ENCODE measurements around the gene SYNPO.
A peak's percentile ranks its signal among the peaks of the same experiment; 100 is the strongest.

Gene SYNPO

GRCh38 chr5:150622157-150622556, 18.3 kb upstream of the SYNPO start:
- no peak for DNase-seq (ENCODE audit: low read depth)
- no peak for TF ChIP-seq CTCF (IDR thresholded peaks at IDR 0.05; ENCODE audit: control insufficient read depth, insufficient read depth, low read depth, low read length, missing control alignments)

DNA sequence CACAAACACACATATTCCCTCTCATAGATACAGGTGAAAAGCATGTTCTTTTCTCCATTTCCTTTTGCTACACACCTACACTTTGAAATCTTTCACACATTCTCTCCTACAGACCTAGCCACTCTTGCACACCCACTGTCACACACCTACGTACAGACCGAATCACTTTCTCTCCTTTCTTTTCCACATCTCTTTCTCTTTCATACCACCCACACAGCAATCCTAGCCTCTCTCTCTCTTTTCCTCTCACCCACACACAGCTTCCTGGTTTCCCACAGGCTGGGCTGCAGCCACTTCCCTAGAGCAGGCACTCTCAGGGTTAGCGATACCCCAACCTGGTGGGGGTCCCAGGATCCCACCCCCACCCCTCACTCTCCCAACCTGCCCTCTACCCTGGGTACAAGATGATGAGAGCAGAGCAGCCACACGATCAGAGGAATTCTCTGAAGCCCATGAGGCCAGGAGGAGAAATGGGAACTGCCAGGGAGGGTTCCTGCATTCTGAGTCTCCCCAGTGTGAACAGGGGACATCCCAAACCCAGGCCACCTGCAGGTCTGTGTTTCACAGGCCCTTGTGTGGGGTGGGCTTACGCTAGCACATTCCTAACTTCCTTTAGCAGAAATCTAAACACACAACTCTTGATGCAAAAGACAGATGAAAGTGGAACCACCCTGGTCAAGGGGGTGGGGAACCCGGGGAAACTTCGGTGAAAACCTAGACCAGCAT, 17.1 kb upstream of the SYNPO start:
- no peak for TF ChIP-seq CTCF (IDR thresholded peaks at IDR 0.05; ENCODE audit: control insufficient read depth, insufficient read depth, low read depth, low read length, missing control alignments)
- no peak overlapping the region for H3K4me3 ChIP-seq (ENCODE audit: control insufficient read depth, low read depth, low read length)
- DNase-seq (ENCODE audit: low read depth), result no peak

More at GRCh38 chr5:150622157-150622556, 18.3 kb upstream of the SYNPO start:
- H3K4me3 ChIP-seq (ENCODE audit: control insufficient read depth, low read depth, low read length), result no peak overlapping the region

DNA sequence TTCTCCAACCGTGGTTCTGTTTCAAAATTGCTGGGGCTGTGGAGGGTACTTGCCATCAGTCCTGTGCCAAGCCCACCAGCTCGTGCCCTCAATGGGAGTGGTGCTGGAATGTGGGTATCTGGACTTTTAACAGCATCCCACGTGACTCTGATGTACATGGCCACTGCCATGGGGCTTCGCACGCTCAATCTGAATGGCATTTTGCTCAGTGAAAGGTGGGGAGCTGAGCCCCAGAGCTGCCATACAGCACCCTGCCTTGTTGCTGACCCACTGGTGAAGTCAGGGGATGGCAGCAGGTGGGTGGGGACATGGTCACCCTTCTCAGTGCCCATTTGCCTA, 16.6 kb upstream of the SYNPO start:
- no peak for DNase-seq (ENCODE audit: low read depth)
- H3K4me3 ChIP-seq (ENCODE audit: control insufficient read depth, low read depth, low read length), result no peak overlapping the region
- TF ChIP-seq CTCF (IDR thresholded peaks at IDR 0.05; ENCODE audit: control insufficient read depth, insufficient read depth, low read depth, low read length, missing control alignments), result no peak

- no peak for TF ChIP-seq CTCF (IDR thresholded peaks at IDR 0.05; ENCODE audit: control insufficient read depth, insufficient read depth, low read depth, low read length, missing control alignments)
- peak overlapping the region; percentile 61 for H3K4me3 ChIP-seq (ENCODE audit: control insufficient read depth, low read depth, low read length)
- DNase-seq (ENCODE audit: low read depth), result no peak
Measured at GRCh38 chr5:150624334-150625163, 15.9 kb upstream of the SYNPO start.

GRCh38 chr5:150625164-150625535, 15.3 kb upstream of the SYNPO start:
- H3K4me3 ChIP-seq (ENCODE audit: control insufficient read depth, low read depth, low read length), result peak overlapping the region; percentile 61
- no peak for DNase-seq (ENCODE audit: low read depth)
- TF ChIP-seq CTCF (IDR thresholded peaks at IDR 0.05; ENCODE audit: control insufficient read depth, insufficient read depth, low read depth, low read length, missing control alignments), result no peak

GRCh38 chr5:150625831-150626746, 14.4 kb upstream of the SYNPO start:
- peak overlapping the region; percentile 61; the same call in 1 of the 2 replicates for H3K4me3 ChIP-seq (ENCODE audit: control insufficient read depth, low read depth, low read length)
- no peak for DNase-seq (ENCODE audit: low read depth)
- no peak for TF ChIP-seq CTCF (IDR thresholded peaks at IDR 0.05; ENCODE audit: control insufficient read depth, insufficient read depth, low read depth, low read length, missing control alignments)

All from AG09309 (cell line).